CD4-positive, alpha-beta T cell treated with Interleukin-4 for 4 hours (primary cell): ENCODE data around the gene ABCC4.

Experiments
- DNase-seq: peaks from one replicate; pipeline ENCODE4 v3.0.0-alpha.2; 2020

ABCC4 gene

GRCh38 chr13:95106562-95106961, 194.7 kb downstream of the ABCC4 start:
- no peak for DNase-seq

GRCh38 chr13:95100525-95101433, 200.5 kb downstream of the ABCC4 start:
- DNase-seq = no peak

GRCh38 chr13:95099541-95099940, 201.7 kb downstream of the ABCC4 start:
- no peak for DNase-seq

- DNase-seq = no peak
These were observed 202.3 kb downstream of the ABCC4 start for GRCh38 chr13:95098916-95099315.

- no peak for DNase-seq
These were observed 209.5 kb downstream of the ABCC4 start for GRCh38 chr13:95091755-95092154.

- no peak for DNase-seq
These were observed 213.4 kb downstream of the ABCC4 start for GRCh38 chr13:95087746-95088305.

DNA sequence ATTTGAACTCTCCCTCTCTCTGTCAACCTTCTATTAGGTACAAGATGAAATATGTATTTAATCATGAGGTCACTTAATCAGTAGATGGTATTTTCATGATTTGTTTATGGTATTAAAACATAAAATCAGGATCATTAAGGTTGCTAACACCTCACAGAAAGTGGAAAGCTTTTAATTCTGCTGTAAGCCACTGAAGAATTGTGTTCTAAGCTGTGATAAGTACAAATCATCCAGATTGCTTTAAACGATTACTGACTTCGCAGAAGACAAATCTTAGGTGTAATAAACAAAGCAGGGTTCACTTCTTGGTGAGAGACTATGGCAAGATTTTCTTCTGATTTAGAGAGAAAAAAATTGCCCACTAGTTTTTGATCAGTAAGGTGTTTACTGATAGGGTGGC, 214.5 kb downstream of the ABCC4 start:
- DNase-seq = no peak

GRCh38 chr13:95083758-95084157, 217.5 kb downstream of the ABCC4 start:
- no peak for DNase-seq

DNA sequence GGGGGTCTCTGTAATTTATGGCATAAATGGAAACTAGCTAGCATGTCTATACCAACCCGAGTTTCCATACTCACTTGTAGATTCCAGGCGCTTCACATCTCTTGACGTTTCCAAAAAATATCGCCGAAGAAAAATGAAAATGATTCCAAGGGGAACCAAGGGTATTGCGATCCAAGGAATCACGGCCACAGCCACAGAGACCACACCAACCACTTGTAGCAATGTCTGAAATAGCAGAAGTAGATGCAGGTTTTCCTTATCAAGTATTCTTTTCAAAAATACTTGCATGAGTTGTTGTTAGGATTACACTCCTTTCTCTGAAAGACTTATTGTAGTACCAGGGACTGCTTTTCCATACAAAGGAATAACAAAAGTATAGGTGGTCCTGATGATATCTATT, 218.2 kb downstream of the ABCC4 start:
- no peak for DNase-seq

DNA sequence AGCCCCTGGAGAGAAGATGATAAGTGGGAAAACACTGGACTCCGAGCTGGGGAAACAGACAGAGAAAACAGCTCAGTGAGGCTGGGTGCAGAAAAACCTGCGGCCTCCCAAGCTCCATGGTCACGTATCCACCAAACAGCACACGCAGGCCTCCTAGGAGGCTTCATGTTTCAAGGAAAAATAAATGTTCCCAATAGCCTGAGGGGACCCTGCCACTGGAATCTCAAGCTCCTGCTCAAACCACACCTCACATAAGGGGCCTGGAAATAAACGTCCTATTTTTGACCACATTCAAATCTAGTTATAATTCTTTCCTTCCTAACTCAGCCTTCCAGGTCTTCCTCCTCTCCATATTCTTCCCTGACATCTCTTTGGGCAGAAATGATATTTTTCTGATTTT, 225.7 kb downstream of the ABCC4 start:
- DNase-seq = no peak

GRCh38 chr13:95074820-95075219, 226.4 kb downstream of the ABCC4 start:
- no peak for DNase-seq

- no peak for DNase-seq
These were observed 227.4 kb downstream of the ABCC4 start for GRCh38 chr13:95073747-95074311.

GRCh38 chr13:95067303-95067702, 233.9 kb downstream of the ABCC4 start:
- no peak for DNase-seq

DNA sequence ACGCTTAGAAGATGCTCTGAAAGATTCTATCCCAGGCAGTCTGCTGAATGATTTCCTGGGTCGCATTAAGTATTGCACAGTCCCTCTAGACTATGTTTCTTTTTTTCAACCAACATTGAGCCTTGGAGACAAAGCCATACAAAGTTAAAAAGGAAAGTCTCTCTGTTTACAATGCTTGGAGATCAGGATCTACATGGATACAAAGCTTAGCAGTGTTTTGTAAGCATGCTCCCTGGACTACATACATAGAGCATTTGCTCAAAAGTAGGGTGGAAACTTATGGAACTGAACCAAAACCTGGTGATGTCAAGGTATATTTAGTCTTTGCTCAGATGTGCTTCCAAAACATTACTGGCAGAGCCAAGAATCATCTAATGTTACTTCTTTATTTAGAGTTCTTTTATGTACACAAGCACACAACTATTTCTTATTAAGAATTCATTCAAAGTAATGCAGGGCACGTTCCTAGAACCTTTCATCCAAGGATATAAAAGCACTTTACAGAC, 241.2 kb downstream of the ABCC4 start:
- DNase-seq = no peak

- no peak for DNase-seq
These were observed 241.9 kb downstream of the ABCC4 start for GRCh38 chr13:95059306-95059705.

DNA sequence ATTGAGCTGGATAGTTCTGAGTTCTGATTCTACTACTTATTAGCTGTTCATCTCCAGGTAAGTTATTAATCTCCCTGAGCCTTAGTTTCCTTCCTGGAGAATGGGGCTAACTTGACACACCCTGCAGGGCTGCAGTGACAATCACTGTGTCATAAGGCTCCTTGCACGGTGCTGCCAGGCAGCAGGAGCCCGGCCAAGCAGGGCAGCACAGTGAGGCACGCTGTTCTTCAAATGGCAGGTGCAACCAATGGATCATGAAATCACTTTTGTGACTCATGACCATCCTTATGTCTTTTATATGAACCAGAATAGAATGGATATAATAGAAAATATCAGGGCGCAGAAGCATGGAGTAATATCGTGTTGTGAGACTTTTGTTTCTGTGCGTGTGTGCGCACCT, 242.6 kb downstream of the ABCC4 start:
- no peak for DNase-seq

GRCh38 chr13:95056266-95056665, 245.0 kb downstream of the ABCC4 start:
- no peak for DNase-seq

- DNase-seq = no peak
These were observed 250.2 kb downstream of the ABCC4 start for GRCh38 chr13:95050800-95051615.

DNA sequence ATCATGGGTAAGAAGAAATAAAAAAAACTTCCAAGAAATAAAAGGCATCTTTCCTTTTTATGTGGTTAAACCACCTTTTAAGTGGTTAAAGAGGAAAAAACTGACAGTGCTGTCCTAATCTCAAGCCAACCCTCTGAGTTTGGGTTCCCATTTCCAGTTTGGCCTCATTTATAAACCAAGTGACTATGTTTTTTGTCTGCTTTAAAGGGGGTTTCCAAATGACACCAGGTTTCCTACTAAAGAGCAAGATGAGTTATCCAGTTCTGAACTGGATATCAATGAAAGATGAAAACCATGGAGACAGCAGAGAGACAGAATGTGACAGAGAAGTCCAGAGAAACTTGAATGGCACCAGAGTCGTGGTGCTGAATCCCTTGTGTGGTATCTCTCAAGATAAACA, 251.5 kb downstream of the ABCC4 start:
- no peak for DNase-seq

DNA sequence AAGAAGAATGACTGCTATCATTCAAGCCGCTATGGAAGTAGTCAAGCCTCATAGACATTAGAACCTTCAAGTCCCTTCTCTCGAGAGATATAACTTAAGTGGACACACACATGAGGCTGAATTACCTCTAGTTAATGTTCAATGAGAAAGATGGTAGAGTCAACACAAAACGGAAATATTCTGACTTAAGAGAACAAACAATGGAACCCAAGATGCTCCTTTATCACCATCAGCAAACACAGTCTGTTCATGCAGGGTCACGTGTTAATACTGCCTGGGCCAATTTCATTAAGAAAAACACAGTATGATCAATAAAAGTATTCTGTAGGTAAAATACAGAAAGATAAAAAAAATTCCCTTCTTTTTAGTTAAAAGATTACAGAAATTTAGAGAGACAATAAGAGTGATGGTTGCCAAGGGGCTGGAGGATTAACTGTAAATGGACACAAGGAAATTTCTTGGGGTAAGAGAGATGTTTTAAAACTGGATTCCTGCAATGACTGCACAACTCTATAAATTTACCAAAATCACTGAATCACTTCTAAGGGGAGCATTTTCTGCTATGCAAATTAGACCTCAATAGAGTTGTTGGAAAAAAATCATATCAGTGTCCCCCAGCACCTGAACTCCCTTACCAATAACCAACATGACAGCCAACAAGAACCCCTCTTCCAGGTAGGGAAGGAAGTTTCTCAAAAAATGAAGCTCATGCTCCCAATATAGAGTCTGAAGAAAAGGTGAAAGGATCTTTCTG, 256.6 kb downstream of the ABCC4 start:
- no peak for DNase-seq

GRCh38 chr13:95039415-95039814, 261.8 kb downstream of the ABCC4 start:
- no peak for DNase-seq

- no peak for DNase-seq
These were observed 262.3 kb downstream of the ABCC4 start for GRCh38 chr13:95038949-95039348.
